Transverse colon (tissue), 3 donors: ENCODE data around the gene SFT2D2.

ENCODE experiments used
- CTCF ChIP-seq, 5 experiments: fragments of 200-600 bp in 3 of 5; fragments of 450-650 bp in 2 of 5; sonication (generic) in 3 of 5; IDR thresholded peaks; 1 replicate in 2 of 5; 2 replicates in 3 of 5; pipeline ENCODE4 v1.5.1; 2016 to 2017; ENCODE audit warnings: antibody characterized with exemption in 5 of 5, inconsistent platforms in 3 of 5, mild to moderate bottlenecking in 2 of 5, moderate library complexity in 1 of 5
- EP300 ChIP-seq: sonication (generic); formaldehyde crosslinking; IDR thresholded peaks from one replicate; pipeline ENCODE4 v1.6.1; 2017; ENCODE audit warnings: antibody characterized with exemption, low read depth
- POLR2A ChIP-seq: fragments of 450-650 bp; IDR thresholded peaks from one replicate; pipeline ENCODE4 v1.6.1; 2016; ENCODE audit warnings: antibody characterized with exemption, mild to moderate bottlenecking, moderate library complexity

- TF ChIP-seq CTCF (IDR thresholded peaks at IDR 0.05): no peak
- TF ChIP-seq POLR2A: no peak
- no peak for TF ChIP-seq EP300
These were observed 56.0 kb downstream of the SFT2D2 start for GRCh38 chr1:168281603-168282325.
